HG03175 (cell line): ENCODE measurements around the gene HSPG2.

Experiments used
- ATAC-seq: cut with Tn5 transposase; IDR thresholded peaks from one replicate; pipeline ENCODE4 v1.9.1; 2021; ENCODE audit warnings: mild to moderate bottlenecking, moderate library complexity; ENCODE audit not compliant: unreplicated experiment

The HSPG2 gene

GRCh38 chr1:21867451-21867996 lies 69.6 kb downstream of the HSPG2 start:
- no peak for ATAC-seq

- ATAC-seq, result no peak
Measured at GRCh38 chr1:21866707-21867043, 70.4 kb downstream of the HSPG2 start.

DNA sequence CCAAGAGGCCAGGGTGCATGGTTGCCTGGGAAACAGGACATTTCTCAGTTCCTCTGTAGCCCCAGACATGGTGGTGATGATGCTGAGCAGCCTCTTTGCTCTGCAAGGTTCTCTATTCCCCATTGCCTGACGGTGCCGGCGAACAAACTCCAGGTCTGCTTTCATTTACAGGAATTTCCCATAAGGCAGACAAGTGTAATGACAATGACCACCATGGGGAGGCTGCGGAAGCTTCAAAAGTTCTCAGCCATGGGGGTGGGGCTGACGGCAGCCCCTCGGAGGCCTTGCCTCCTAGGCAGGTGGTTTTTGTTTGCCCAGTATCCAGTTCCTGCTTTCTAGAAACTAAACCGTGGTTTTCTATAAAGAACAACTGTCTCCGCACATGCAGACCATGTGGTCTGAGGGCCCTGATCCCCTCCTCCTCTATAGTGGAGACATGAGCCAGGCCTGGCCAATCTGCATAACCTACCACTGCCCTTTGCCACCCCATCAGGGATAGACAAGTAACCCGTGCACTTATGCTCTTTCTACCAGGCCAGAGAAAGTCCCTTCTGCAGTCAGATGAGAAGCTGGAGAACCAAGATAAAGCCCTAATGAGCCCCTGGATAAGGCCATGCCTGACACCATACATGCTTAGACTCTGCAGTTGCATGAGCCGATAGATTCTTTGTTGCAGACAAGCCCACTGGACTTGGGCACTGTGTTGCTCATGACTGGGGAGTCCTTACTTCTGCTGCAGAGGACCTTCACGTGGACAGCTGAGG lies 71.0 kb downstream of the HSPG2 start:
- peak; percentile 76 for ATAC-seq

GRCh38 chr1:21865609-21865942 lies 71.5 kb downstream of the HSPG2 start:
- ATAC-seq, result no peak

DNA sequence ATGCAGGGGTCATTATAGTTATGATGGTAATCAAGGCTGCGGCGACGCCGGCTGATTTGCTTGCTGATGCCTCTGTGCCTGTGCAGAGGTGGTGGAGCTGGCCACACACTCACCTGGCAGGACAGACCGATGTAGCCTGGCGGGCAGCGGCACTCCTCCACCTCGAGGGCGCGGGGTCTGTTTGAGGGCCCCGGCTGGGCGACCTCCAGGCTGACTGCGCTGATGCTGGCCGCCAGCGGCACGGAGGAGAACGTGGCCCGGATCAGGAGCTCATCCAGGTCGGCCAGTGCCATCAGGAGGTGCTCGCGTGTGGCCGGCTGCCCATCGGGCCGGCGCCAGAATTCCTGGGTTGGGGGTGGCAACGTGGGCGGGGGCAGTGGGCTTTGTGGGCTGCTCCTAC lies 72.4 kb downstream of the HSPG2 start:
- ATAC-seq, result no peak

DNA sequence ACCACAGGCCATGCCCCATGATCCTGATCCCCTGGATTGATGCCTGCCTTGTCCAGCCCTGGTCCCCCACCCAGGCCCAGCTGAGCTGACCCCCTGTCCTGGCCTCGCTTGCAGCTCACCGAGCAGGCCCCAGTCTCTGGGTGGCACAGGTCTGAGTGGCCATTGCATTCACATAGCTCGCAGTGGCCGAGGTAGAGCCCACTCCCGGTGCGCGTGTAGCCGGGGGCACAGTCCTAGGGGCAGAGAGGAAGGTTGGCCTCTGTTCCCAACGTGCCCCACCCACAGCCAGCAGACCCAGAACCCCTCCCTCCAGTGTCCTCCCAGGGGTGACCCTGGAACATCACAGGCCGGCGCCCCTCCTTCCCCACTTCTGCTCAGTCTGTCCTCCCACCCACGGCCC lies 73.1 kb downstream of the HSPG2 start:
- ATAC-seq, result no peak

DNA sequence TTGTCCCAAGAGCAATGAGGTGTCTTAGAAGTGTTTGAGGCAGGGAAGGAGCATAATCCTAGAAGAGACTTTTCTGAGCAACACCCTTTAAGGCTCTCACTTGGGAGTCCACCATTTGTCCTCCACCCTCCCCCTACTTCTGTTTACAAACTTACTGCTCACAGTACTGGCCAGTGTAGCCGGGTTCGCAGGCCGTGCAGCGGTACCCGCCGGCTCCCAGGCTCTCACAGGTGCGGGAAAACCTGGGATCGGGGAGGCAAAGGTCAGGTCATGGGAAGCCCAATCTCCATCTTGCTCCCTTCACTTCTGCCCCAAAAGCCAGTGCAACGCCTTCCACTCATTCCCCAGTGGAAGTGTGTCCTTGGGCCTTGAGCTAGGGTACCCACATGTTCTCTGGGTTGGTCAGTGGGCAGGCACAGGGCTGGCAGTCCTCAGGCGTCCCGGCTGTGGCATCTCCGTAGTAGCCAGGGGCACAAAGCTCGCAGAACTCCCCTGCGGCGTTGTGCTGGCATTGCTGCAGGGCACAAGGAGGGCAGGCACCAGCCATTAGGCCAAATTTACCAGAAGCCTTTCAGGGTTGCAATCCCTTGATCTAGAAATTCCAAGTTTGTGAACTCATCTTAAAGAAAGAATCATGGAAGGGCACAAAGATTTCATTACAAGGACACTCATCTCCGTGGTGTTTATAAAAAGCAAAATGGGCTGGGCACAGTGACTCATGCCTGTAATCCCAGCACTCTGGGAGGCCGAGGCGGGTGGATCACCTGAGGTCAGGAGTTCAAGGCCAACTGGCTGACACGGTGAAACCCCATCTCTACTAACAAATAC lies 75.3 kb downstream of the HSPG2 start:
- no peak for ATAC-seq

DNA sequence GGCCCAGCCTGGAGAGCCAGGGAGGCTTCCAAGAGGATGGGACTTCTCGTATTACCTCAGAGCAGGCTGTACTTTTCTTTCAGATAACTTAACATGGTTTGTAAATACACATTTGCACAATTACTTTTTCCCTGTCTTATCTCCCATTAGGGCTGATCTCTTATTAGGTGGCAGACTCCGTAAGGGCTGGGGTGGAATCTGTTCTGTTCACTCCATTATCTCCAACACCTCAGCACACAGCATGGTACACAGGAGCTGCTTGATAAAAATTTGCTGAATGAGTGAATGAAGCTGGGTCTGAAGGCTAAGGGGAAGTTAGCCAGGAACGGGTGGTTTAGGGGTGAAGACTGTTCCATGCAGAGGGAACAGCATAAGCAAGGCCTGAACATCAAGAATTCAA lies 76.1 kb downstream of the HSPG2 start:
- no peak for ATAC-seq

DNA sequence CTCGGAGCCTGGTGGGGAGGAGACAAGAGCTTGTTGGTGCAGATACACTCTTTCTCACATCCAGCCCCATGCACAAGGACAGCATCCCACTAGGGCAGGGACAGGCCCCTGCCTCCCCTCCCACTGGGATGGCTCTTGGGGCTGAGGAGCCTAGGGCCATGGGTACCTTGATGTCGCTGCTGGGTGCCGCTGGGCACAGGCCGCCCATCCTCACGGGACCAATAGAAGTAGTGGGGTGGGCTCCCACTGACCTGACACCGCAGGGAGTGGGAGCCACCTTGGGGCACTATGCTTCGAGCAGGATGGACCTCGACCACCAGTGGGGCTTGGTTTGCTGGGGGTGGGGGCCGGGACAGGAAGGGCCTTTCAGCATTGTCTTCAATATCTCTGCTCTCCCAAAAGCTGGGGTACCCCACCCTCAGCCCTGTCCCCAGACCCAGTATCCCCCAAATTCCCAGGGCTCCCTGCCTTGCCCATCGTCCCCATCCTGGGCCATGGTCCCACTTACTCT lies 77.4 kb downstream of the HSPG2 start:
- ATAC-seq, result no peak

GRCh38 chr1:21857840-21858670 lies 79.1 kb downstream of the HSPG2 start:
- no peak for ATAC-seq

DNA sequence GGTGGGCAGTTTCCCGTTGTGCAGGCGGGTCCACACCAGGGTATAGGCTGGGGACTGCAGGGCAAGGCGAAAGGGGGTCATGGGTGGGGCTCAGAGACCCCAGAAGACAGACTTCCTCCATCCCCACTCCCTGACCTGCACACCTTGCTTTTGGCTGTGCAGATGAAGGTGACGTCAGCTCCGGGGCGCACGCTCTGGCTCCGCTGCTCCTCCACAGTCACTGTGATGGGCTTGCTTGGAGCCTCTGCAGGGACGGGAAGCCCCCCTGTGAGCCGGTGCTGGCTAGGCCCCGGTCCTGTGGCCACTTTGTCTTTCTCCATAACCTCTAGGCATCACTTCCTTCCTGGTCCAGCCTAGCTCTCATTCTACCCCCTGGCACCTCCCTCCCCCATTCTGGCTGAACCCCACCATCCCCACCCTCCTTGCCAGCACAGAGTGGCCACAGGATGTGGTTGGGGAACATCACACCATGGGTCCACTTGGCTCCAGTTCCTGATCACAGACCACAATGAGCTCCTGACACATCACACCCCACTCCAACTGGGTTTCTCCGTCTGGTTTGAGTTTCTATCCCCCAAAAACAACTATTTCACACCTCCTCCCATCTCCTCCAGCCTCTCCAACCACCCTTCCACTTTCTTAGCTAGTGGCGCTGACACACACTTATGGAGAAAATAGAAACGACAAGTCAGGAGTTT lies 79.8 kb downstream of the HSPG2 start:
- ATAC-seq, result no peak

- no peak for ATAC-seq
Measured at GRCh38 chr1:21855257-21856096, 81.6 kb downstream of the HSPG2 start.

- ATAC-seq, result no peak
Measured at GRCh38 chr1:21854751-21855131, 82.4 kb downstream of the HSPG2 start.

GRCh38 chr1:21854090-21854750 lies 82.9 kb downstream of the HSPG2 start:
- ATAC-seq, result no peak

DNA sequence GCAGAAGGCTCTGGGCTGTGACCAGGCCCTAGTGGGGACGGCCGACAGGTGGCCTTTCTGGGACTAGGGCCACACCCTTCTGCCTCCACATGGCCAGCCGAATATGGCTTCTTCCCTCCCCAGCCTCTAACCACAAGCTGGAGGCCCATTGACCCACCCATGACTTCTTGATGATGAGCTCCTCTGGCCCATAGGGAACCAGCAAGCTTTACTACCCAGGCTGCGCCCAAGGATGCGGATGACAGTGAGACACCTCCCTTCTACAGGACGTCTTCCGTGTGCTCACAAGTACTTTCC lies 84.0 kb downstream of the HSPG2 start:
- no peak for ATAC-seq

- no peak for ATAC-seq
Measured at GRCh38 chr1:21852282-21853130, 84.6 kb downstream of the HSPG2 start.

GRCh38 chr1:21851430-21852250 lies 85.5 kb downstream of the HSPG2 start:
- no peak for ATAC-seq
